ENCODE data around the gene MKNK1.

- no peak for TF ChIP-seq TAF1 (IDR thresholded peaks at IDR 0.05; ENCODE audit: low read depth, low read length)
- no peak for TF ChIP-seq SPI1 (IDR thresholded peaks at IDR 0.05; ENCODE audit: low read depth, low read length)
- no peak for TF ChIP-seq POLR2AphosphoS5 (IDR thresholded peaks at IDR 0.05; ENCODE audit: low read depth, low read length)
These were observed 47.2 kb downstream of the MKNK1 start for GRCh38 chr1:46556822-46557221.
